Nephron progenitor cell (in vitro differentiated cells): Measurements from ENCODE around the gene FAM83D.
"Not testable (repeated sequence)": the region's sequence is repeated elsewhere in the genome, so short reads cannot be mapped to it uniquely, and the experiment has no call there.

ENCODE experiments used
- DNase-seq: peaks from one replicate; pipeline ENCODE4 v3.0.0; 2021
- H3K27ac Mint-ChIP-seq: 2 replicates; pipeline ENCODE4 v1.8.0; 2021; ENCODE audit warnings: mild to moderate bottlenecking, moderate library complexity, mixed read lengths
- H3K27me3 Mint-ChIP-seq: 2 replicates; pipeline ENCODE4 v1.8.0; 2021; ENCODE audit warnings: mild to moderate bottlenecking, low read depth, mixed read lengths; ENCODE audit not compliant: poor library complexity
- H3K36me3 Mint-ChIP-seq: 2 replicates; pipeline ENCODE4 v1.8.0; 2021; ENCODE audit warnings: low read depth, mixed read lengths
- H3K4me1 Mint-ChIP-seq: 2 replicates; pipeline ENCODE4 v1.8.0; 2021; ENCODE audit warnings: mixed read lengths
- H3K4me3 Mint-ChIP-seq: 2 replicates; pipeline ENCODE4 v1.8.0; 2021; ENCODE audit warnings: mild to moderate bottlenecking, moderate library complexity, mixed read lengths
- H3K9me3 Mint-ChIP-seq: 2 replicates; pipeline ENCODE4 v1.8.0; 2021; ENCODE audit warnings: mild to moderate bottlenecking, moderate library complexity, mixed read lengths
- CTCF ChIP-seq: fragments of 200-600 bp; sonication (generic); IDR thresholded peaks from 2 replicates; pipeline ENCODE4 v1.5.0; 2021; ENCODE audit warnings: antibody characterized with exemption

The FAM83D gene

DNA sequence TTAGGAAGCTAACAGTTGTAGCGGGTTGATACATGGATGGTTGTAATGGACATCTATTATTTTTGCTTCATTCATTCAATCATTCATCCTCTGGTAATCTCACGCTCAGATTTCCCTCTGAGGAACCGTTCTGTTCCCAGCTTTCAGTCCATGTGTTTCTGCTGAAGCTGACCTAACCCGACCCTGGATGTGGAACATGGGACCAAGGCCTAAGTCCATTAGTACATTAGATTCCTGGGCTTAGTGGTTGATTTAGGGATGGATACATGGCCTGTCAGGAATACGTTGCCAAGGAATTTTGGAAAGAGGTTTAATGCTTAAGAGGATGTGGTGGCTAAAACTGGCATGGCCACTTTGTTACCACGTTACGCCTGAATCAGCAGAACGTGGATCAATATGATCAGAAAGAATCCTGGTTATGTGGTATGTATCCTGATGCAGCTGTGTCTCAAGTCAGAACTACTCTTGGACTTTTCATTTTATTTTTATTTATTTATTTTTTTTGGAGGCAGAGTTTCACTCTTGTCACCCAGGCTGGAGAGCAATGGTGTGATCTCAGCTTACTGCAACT lies 31.8 kb downstream of the FAM83D start:
- H3K9me3 Mint-ChIP-seq: no peaks in the 10 kb centered on the region
- H3K4me1 Mint-ChIP-seq: peaks cover 17% of the 10 kb centered on the region
- peaks cover 3% of the 10 kb centered on the region for H3K27me3 Mint-ChIP-seq
- H3K36me3 Mint-ChIP-seq: peaks cover 23% of the 10 kb centered on the region
- no peak overlapping the region for H3K27ac Mint-ChIP-seq
- DNase-seq: no peak
- H3K4me3 Mint-ChIP-seq: no peak overlapping the region
- no peak for TF ChIP-seq CTCF

DNA sequence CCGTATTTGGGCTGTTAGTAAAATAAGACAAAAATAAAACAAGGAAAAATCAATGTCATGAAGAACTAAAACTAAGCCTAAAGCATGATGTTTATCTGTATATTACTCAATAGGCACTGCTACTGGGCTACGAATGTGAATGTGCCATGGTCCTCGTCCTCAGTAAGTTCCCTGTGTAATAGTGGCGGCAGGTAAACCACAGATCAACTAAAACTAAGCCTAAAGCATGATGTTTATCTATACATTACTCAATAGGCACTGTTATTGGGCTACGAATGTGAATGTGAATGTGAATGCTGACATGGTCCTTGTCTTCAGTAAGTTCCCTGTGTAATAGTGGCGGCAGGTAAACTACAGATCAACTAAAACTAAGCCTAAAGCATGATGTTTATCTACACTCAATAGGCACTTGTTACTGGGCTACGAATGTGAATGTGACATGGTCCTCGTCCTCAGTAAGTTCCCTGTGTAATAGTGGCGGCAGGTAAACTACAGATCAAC lies 34.0 kb downstream of the FAM83D start:
- H3K4me3 Mint-ChIP-seq, H3K27ac Mint-ChIP-seq, DNase-seq, H3K27me3 Mint-ChIP-seq, H3K9me3 Mint-ChIP-seq: not testable (repeated sequence)
- peaks cover 20% of the 10 kb centered on the region for H3K36me3 Mint-ChIP-seq
- peaks cover 34% of the 10 kb centered on the region for H3K4me1 Mint-ChIP-seq

DNA sequence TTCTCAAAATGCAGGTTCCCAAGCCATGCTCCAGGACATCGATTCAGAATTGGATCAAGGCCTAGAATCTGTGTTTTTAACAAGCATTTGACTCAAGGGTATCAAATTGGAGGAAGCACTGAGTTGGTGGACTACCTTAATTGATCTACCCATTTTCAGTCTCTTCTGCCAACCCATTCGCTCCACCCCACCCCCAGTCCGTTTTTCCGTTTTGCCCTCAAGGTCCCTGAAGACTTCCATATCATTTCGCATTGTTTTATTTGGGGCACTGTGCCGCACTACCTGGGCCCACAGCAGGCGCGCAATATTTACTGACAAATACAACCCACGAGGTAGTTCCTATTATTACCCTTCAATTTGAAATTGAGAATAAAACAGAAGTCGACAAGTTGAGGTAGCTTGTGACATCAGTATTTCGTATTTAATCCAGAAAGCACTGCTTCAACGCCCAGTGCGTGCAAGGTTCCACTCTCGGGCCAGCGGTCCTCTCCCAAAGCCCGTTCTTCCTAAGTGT lies 35.4 kb downstream of the FAM83D start:
- Mint-ChIP-seq H3K4me1 (peaks cover 34% of the 10 kb centered on the region), H3K9me3 (no peaks in the 10 kb centered on the region), H3K36me3 (peaks cover 25% of the 10 kb centered on the region), H3K4me3 (peak overlapping the region; percentile 96), H3K27ac (peak overlapping the region; percentile 96), H3K27me3 (no peaks in the 10 kb centered on the region)
- TF ChIP-seq CTCF: no peak
- DNase-seq: no peak

DNA sequence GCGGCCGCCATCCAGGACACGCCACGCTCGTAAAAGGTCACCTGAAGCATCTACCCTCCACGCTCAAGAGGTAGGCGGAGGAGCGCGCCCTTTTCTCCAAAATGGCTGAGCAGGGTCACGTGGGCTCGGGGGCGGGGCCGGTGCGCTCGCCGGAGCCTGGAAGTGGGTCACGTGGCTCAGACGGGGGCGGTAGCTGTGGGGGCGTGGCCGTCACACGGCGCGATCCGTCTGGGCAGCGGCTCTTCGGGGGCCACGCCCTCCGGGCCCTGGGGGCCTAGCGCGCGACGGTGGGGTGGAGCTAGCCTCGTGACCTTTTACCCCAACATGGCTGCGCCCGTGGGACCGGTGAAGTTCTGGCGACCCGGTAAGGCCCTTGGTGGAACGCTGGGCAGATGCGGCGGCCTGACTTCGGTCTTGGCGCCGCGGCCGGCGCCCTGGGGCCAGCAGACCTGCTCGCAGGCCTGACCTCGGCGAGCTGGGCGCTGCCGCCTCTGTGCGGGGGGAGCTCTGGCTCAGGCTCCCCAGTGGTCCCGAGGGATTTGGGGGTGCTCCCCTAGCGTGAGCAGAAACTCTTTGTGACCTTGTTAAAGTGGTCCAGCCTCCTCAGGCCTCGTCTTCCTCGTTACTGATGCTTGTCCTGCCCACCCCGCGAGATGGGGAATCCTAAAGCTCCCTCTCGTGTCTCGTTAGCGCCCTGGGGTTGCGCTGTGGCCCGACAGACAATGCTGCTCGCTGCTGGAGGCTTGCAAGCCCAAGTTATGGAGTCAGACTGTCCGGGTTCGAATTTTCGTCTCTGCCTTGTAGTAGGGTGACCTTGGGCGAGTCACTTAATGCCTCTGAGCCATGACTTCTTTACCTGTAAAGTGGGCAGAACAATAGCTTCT lies 36.1 kb downstream of the FAM83D start, which contains the start of gene DHX35:
Gene DHX35, plus strand, starts transcription at position 301 of the 884 bp plus-strand sequence. Its CDS starts 24 bp downstream, at position 325.
- TF ChIP-seq CTCF: no peak
- H3K9me3 Mint-ChIP-seq: no peaks in the 10 kb centered on the region
- no peaks in the 10 kb centered on the region for H3K27me3 Mint-ChIP-seq
- peak within 1 kb of the TSS; percentile 96 for H3K4me3 Mint-ChIP-seq
- H3K27ac Mint-ChIP-seq: peak within 1 kb of the TSS; percentile 98
- peak; percentile 99 for DNase-seq
- peaks cover 34% of the 10 kb centered on the region for H3K4me1 Mint-ChIP-seq
- peaks cover 25% of the 10 kb centered on the region for H3K36me3 Mint-ChIP-seq

GRCh38 chr20:38962928-38963401 lies 36.7 kb downstream of the FAM83D start:
- no peaks in the 10 kb centered on the region for H3K9me3 Mint-ChIP-seq
- peaks cover 34% of the 10 kb centered on the region for H3K4me1 Mint-ChIP-seq
- H3K36me3 Mint-ChIP-seq: peaks cover 25% of the 10 kb centered on the region
- no peaks in the 10 kb centered on the region for H3K27me3 Mint-ChIP-seq
- no peak for TF ChIP-seq CTCF
- no peak for DNase-seq
- peak overlapping the region; percentile 98 for H3K27ac Mint-ChIP-seq
- H3K4me3 Mint-ChIP-seq: peak overlapping the region; percentile 96

- Mint-ChIP-seq H3K36me3 (peaks cover 25% of the 10 kb centered on the region), H3K27ac (no peak overlapping the region), H3K4me3 (peak overlapping the region; percentile 20), H3K9me3 (no peaks in the 10 kb centered on the region), H3K4me1 (peaks cover 34% of the 10 kb centered on the region), H3K27me3 (no peaks in the 10 kb centered on the region)
- TF ChIP-seq CTCF: no peak
- no peak for DNase-seq
These were observed 37.5 kb downstream of the FAM83D start for GRCh38 chr20:38963745-38964144.
